GM18519 (cell line): Measurements from ENCODE around the gene FKBP4.

Source experiments
- ATAC-seq: cut with Tn5 transposase; IDR thresholded peaks from one replicate; pipeline ENCODE4 v1.9.1; 2021; ENCODE audit warnings: mild to moderate bottlenecking, moderate library complexity; ENCODE audit not compliant: unreplicated experiment, low FRiP score

FKBP4 gene

DNA sequence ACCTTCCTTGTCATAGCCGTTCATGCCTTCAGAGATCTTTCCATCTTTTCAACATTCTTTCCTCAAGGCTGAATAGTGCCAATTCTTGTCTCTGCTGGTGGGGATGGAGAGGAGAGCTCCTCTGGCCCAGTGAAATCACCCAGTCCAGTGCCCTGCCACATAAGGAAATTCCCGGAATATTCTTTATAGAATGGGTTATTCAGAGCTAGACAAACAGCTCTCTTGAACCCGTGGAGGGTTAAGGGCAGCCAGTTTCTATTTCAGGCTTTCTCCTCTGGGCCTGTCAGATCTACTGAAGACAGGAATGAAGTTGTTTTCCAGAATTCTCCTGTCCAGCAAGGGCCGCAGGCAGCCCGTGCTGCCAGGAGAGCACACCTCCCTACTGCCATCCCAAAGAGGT is 48.2 kb downstream of the FKBP4 start:
- no peak for ATAC-seq

- ATAC-seq: no peak
These were observed 50.0 kb downstream of the FKBP4 start for GRCh38 chr12:2844786-2845185.

GRCh38 chr12:2845280-2845679 is 50.5 kb downstream of the FKBP4 start:
- ATAC-seq: no peak

DNA sequence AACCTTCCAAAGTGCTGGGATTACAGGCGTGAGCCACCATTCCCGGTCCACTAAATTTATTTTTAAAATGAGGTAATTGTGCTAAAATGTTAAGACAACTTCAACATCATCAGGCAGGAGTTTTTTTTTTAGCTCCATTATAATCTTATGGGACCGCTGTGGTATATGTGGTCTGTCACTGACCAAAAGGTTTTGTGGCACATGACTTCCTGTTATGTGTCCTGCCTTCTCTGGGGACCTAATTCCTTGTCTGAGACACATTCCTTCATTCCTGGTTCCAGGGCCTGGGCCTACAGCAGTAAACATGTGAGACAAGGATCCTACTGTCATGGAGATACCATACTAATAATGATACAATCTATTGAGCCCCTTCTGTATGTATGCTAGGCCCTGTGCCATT is 57.2 kb downstream of the FKBP4 start:
- no peak for ATAC-seq

DNA sequence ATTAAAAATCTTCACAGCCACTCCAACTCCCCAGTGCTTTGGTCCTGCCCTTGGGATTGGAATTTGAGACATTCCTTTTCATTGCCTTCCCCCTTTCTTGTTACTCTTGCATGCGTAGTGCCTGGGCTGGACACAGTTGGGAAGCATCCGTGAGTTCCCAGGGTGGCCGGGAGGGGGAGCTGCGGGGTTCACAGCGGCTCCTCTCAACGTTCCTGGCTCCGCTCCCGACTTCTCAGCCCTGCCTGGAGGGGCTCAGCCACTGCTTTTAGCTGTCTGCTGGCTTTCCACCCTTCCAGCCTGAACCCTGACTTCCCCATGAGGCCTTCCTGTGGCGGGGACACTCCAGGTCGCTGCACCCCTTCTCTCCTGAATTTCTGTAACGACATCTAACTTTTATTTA is 58.9 kb downstream of the FKBP4 start:
- ATAC-seq: no peak
